Measurements from ENCODE around the gene PCSK1.

Gene PCSK1

DNA sequence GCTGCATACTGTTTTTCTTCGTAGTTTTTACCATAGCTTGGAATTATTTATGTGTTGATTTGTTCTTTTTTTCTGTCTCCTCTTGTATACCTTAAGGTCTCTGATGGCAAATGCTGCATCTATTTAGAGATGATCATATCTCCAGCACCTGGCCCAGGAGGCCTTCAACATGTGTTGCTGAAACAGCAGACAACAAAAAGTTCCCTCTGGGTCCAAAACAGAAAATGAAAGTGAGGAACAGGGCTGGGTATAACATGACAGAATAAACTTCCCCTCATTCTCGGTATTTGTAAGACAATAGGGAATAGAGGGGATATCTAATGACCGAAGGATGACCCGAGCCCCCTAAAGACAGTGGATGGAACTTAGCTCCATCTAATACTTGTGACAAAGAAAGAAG, 22.7 kb upstream of the PCSK1 start:
- Histone ChIP-seq H3K9me3 (ENCODE audit: control insufficient read depth, low read length) (no peaks in the 10 kb centered on the region), H3K4me3 (ENCODE audit: low read length) (no peak overlapping the region), H3K4me1 (ENCODE audit: control insufficient read depth, insufficient read depth, low read length) (no peaks in the 10 kb centered on the region), H3K9ac (ENCODE audit: low read length) (no peak overlapping the region), H3K36me3 (ENCODE audit: control insufficient read depth, insufficient read depth, low read length) (no peaks in the 10 kb centered on the region), H3K27me3 (ENCODE audit: control insufficient read depth, insufficient read depth, low read length) (no peaks in the 10 kb centered on the region)

DNA sequence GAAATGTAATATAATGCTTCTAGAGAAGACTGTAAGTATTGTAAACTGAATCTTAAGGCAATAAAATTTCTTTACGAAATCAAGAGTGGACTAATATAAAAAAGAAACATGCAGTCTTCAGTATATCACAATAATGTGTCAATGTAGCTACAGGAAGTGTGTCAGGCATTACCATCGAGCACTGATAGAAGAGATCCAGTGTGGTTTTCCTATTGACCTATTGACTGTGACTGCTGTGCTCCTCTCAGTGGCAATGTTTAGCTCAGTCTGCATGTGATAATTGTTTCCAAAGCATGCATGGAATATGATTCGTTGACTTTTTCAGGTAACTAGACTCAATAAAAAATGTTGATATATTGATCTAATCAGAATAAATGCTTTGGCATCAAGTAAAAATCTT, 20.3 kb upstream of the PCSK1 start:
- H3K9me3 ChIP-seq (ENCODE audit: control insufficient read depth, low read length): no peaks in the 10 kb centered on the region
- no peak overlapping the region for H3K9ac ChIP-seq (ENCODE audit: low read length)
- H3K4me1 ChIP-seq (ENCODE audit: control insufficient read depth, insufficient read depth, low read length): no peaks in the 10 kb centered on the region
- H3K27me3 ChIP-seq (ENCODE audit: control insufficient read depth, insufficient read depth, low read length): no peaks in the 10 kb centered on the region
- H3K36me3 ChIP-seq (ENCODE audit: control insufficient read depth, insufficient read depth, low read length): no peaks in the 10 kb centered on the region
- no peak overlapping the region for H3K4me3 ChIP-seq (ENCODE audit: low read length)

DNA sequence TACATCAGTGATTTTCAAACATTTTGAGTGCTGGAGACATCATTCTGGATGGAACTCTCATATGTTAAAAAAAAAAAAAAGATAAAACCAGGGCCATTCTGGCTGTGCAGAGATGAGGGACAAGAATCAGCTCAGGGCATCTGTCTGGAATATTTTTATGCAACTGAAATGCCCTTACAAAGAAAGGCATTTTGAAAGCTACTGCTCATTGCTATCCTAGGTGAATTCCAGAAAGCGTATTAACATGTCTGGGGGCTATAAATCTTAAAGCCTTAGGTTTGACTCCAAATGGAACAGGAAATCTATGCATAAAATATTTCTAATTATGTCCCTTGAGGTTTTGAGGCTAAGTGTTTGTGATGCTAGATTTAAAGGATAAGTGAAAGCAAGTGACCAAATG, 14.9 kb upstream of the PCSK1 start:
- no peaks in the 10 kb centered on the region for H3K27me3 ChIP-seq (ENCODE audit: control insufficient read depth, insufficient read depth, low read length)
- H3K36me3 ChIP-seq (ENCODE audit: control insufficient read depth, insufficient read depth, low read length): no peaks in the 10 kb centered on the region
- no peak overlapping the region for H3K4me3 ChIP-seq (ENCODE audit: low read length)
- no peaks in the 10 kb centered on the region for H3K9me3 ChIP-seq (ENCODE audit: control insufficient read depth, low read length)
- H3K4me1 ChIP-seq (ENCODE audit: control insufficient read depth, insufficient read depth, low read length): no peaks in the 10 kb centered on the region
- H3K9ac ChIP-seq (ENCODE audit: low read length): no peak overlapping the region

DNA sequence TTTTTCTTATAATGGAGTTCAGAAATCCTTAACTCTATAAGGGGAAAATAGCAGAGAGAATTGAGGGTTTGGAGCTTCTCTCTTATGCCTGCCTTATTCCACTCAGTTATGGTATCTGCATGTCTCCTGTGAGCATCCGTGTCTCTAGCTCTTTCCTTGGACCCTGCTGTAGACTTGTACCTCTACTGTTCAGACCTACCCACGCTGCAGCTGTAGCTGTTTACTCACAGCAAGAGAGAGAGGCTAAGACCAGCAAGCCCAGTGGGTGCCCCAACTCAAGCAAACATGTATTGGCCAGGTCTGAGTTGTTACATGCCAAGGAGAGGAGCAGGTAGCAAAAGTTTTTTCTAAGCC, 7.1 kb upstream of the PCSK1 start:
- Histone ChIP-seq H3K27me3 (ENCODE audit: control insufficient read depth, insufficient read depth, low read length) (peaks cover 2% of the 10 kb centered on the region), H3K36me3 (ENCODE audit: control insufficient read depth, insufficient read depth, low read length) (no peaks in the 10 kb centered on the region), H3K9me3 (ENCODE audit: control insufficient read depth, low read length) (no peaks in the 10 kb centered on the region), H3K9ac (ENCODE audit: low read length) (no peak overlapping the region), H3K4me1 (ENCODE audit: control insufficient read depth, insufficient read depth, low read length) (no peaks in the 10 kb centered on the region), H3K4me3 (ENCODE audit: low read length) (no peak overlapping the region)

DNA sequence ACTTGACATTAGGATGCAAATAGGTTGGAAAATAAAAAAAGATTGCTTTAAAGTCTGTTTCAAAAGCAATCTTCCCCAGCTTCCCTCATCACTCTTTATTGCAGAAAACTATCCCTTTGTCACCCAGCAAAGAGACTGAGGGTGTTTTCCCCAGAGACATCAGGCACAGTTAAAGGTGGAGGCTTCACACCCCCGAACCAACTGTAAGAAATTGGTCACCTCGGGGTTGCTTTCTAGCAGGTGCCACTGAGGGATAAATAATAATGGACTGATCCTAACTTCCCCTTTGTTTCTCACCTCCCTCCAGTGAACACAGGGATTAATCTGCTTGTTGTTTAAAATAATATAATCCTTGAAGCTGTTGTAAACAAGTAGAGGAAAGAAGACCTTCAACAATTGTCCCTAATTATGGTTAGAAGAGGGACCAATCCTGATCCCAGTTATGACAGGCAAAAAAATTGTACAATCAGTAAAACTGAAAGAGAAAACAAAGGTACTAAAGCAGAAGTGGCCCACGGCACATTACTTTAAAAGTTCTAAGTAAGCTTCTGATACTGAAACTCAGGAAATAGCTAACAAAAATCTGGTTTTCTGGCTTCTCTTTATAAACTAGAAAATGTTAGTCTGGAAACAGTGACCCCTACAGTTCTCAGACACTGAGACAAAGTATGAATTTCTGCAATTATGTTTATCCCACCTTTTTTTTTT, 6.6 kb upstream of the PCSK1 start:
- H3K4me1 ChIP-seq (ENCODE audit: control insufficient read depth, insufficient read depth, low read length): no peaks in the 10 kb centered on the region
- H3K36me3 ChIP-seq (ENCODE audit: control insufficient read depth, insufficient read depth, low read length): no peaks in the 10 kb centered on the region
- H3K9ac ChIP-seq (ENCODE audit: low read length): no peak overlapping the region
- no peak overlapping the region for H3K4me3 ChIP-seq (ENCODE audit: low read length)
- no peaks in the 10 kb centered on the region for H3K9me3 ChIP-seq (ENCODE audit: control insufficient read depth, low read length)
- peaks cover 2% of the 10 kb centered on the region for H3K27me3 ChIP-seq (ENCODE audit: control insufficient read depth, insufficient read depth, low read length)

DNA sequence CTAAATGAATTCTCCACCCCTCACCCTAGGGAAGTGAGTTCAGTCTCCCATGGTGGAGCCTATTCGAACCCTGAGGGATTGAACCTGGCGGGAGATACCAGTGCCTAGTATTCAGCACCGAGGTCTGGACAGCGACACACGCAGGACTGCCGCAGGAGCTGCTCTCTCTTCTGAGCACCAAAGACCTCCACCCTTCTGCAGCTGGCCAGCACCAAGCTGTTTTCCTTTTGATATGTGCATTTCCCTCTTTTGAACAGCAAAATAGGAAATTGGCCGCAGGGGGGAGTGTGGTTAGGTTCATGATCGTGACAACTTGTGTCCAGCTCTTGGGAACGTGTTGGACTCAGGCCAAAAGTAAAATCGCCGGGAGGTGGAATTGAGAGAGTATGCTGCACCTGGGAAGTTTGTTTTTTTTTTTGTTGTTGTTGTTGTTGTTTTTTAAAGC, 1.2 kb upstream of the PCSK1 start:
- Histone ChIP-seq H3K4me3 (ENCODE audit: low read length) (no peak overlapping the region), H3K9me3 (ENCODE audit: control insufficient read depth, low read length) (no peaks in the 10 kb centered on the region), H3K36me3 (ENCODE audit: control insufficient read depth, insufficient read depth, low read length) (no peaks in the 10 kb centered on the region), H3K9ac (ENCODE audit: low read length) (no peak overlapping the region), H3K4me1 (ENCODE audit: control insufficient read depth, insufficient read depth, low read length) (no peaks in the 10 kb centered on the region), H3K27me3 (ENCODE audit: control insufficient read depth, insufficient read depth, low read length) (peaks cover 41% of the 10 kb centered on the region)

DNA sequence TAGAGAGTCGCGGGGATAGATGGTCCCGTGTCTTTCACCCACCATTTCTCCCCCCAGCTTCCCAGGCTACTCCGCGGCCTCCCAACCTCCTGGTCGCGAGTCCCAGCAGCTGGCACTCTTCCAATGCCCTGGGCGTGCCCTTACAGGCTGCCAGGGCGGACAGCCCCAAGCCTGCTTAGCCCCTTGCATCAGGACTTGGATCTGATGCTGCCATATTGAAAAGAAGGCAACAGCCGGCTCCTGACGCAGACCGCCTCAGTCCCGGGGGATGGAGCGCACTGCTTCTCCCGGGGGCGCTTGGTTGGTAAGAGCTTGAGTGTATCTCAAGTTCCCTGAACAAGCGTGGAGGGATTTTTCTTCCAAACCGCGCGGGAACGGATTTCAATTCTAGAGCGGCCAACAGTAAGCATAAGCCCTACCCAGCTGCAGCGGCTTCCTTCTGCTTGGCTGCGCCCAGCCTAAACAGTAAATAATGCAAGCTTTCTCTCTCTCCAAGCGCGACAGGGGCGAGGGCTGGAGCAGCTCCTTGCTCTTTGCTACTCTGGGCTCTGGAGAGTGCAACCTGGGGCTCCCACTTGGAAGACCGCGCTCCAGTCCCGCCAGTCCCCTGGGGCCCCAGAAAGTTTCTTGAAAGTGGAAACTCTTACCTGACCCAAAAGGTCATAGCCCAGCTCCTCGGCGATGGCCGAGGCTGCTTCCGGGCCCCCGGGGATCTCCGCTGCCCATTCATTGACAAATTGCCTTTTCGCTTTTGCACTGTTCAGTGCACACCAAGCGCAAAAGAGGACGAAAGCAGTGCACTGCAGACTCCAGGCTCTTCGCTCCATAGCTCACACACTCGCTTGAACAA, 607 bp downstream of the PCSK1 start:
- Histone ChIP-seq H3K4me1 (ENCODE audit: control insufficient read depth, insufficient read depth, low read length) (no peaks in the 10 kb centered on the region), H3K27me3 (ENCODE audit: control insufficient read depth, insufficient read depth, low read length) (peaks cover 41% of the 10 kb centered on the region)

DNA sequence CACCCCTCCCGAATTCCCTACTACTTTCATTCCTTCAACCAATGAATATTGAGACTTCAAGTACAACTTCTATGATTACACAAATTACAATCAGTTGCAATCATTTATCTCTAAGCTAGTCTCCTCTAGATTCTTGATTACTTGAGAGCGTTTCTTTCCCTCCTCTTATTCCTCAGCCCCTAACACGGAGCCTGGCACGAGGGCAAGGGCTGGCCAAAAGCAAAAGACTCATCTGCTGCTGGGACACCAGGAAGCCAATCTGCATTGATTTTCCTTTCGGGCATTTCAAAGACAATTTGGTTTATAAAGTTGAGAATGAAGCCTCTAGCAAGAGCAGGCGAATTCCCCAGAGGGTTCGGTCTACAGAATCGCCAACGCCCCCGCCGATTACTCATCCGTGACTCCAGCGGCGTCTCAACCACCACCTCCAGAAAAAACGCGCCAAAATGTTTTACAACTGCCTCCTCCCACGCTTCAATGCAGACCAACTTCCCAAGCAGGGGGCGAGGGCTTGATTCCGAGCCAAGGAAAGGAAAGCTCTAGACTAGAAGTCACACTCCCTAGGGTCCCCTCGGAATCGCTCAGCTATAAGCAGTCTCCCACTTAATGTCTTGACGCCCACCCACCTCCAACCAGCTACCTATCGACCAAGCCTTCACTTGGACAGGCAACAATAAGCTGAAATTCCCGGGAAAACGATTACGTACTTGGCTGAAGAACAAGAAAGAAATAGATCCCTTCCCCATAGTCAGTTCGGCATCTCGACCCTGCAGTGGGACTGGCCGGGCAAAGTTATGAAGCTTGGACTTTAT, 1.5 kb downstream of the PCSK1 start:
- peak overlapping the region; percentile 11 for H3K9ac ChIP-seq (ENCODE audit: low read length)
- H3K4me3 ChIP-seq (ENCODE audit: low read length): no peak overlapping the region
- H3K36me3 ChIP-seq (ENCODE audit: control insufficient read depth, insufficient read depth, low read length): no peaks in the 10 kb centered on the region
- peaks cover 38% of the 10 kb centered on the region for H3K27me3 ChIP-seq (ENCODE audit: control insufficient read depth, insufficient read depth, low read length)
- no peaks in the 10 kb centered on the region for H3K9me3 ChIP-seq (ENCODE audit: control insufficient read depth, low read length)
- H3K4me1 ChIP-seq (ENCODE audit: control insufficient read depth, insufficient read depth, low read length): no peaks in the 10 kb centered on the region

More for the DNA sequence above, 607 bp downstream of the PCSK1 start:
- Histone ChIP-seq H3K36me3 (ENCODE audit: control insufficient read depth, insufficient read depth, low read length) (no peaks in the 10 kb centered on the region), H3K9me3 (ENCODE audit: control insufficient read depth, low read length) (no peaks in the 10 kb centered on the region), H3K9ac (ENCODE audit: low read length) (peak overlapping the region; percentile 14), H3K4me3 (ENCODE audit: low read length) (no peak overlapping the region)

DNA sequence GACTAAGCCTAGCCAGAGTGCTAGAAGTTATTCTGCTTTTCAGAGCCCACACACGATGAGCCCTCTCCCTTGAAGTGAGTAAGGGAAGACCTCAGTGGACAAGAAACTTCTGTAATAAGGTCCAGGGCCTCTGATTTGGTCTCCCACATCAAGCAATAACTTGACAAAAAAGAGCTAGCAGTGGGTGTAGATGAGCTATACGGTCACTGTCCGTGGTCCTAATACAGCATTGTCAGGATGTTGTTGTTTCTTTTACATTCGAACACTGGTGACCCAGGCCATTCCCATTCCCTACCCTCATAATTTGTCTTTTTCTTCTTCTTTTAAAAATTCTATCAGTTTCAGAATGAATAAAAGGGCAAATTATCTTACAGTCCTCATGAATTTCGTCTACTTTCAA, 5.2 kb downstream of the PCSK1 start:
- H3K4me1 ChIP-seq (ENCODE audit: control insufficient read depth, insufficient read depth, low read length): no peaks in the 10 kb centered on the region
- no peak overlapping the region for H3K4me3 ChIP-seq (ENCODE audit: low read length)
- no peak overlapping the region for H3K9ac ChIP-seq (ENCODE audit: low read length)
- no peaks in the 10 kb centered on the region for H3K9me3 ChIP-seq (ENCODE audit: control insufficient read depth, low read length)
- no peaks in the 10 kb centered on the region for H3K36me3 ChIP-seq (ENCODE audit: control insufficient read depth, insufficient read depth, low read length)
- H3K27me3 ChIP-seq (ENCODE audit: control insufficient read depth, insufficient read depth, low read length): peaks cover 21% of the 10 kb centered on the region

DNA sequence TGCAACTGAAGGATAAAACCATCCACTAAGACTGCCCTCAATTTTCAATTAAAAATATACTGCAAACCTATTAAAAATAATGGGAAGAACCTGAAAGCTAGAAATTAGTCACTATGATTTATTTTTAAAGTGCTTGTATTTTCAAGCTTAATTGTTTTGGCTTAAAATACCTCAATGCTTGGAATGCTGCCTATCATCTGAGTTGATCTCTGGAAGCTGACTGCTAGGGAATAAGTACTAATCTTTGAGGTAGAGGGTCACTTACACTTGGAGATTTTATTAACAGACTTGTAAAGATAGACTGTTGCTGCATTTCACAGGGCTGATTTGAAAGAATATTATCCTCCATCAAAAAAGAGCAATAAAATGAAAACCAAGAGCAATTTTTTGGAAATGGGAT, 6.2 kb downstream of the PCSK1 start:
- H3K9me3 ChIP-seq (ENCODE audit: control insufficient read depth, low read length): no peaks in the 10 kb centered on the region
- H3K4me3 ChIP-seq (ENCODE audit: low read length): no peak overlapping the region
- peaks cover 11% of the 10 kb centered on the region for H3K27me3 ChIP-seq (ENCODE audit: control insufficient read depth, insufficient read depth, low read length)
- no peaks in the 10 kb centered on the region for H3K4me1 ChIP-seq (ENCODE audit: control insufficient read depth, insufficient read depth, low read length)
- H3K9ac ChIP-seq (ENCODE audit: low read length): no peak overlapping the region
- H3K36me3 ChIP-seq (ENCODE audit: control insufficient read depth, insufficient read depth, low read length): no peaks in the 10 kb centered on the region

DNA sequence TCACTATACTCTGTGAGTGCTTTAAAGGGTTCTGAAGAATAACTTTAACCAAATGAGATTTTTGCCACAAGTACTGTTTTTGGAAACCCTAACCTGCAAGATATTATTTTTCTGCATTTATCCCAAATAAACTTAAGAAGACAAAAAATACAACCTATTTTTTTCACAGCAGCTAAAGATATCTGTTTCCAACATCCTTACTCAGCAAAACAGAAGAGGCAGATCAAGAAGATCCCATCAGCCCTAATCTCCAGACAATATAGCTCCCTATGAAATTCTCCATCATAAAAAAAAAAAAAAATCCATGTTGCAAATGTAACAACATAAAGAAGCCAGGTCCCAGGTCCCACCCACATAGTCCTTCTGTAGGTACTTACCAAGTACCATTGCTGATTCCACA, 7.6 kb downstream of the PCSK1 start:
- no peaks in the 10 kb centered on the region for H3K9me3 ChIP-seq (ENCODE audit: control insufficient read depth, low read length)
- no peak overlapping the region for H3K9ac ChIP-seq (ENCODE audit: low read length)
- H3K27me3 ChIP-seq (ENCODE audit: control insufficient read depth, insufficient read depth, low read length): no peaks in the 10 kb centered on the region
- H3K4me1 ChIP-seq (ENCODE audit: control insufficient read depth, insufficient read depth, low read length): no peaks in the 10 kb centered on the region
- H3K36me3 ChIP-seq (ENCODE audit: control insufficient read depth, insufficient read depth, low read length): no peaks in the 10 kb centered on the region
- H3K4me3 ChIP-seq (ENCODE audit: low read length): no peak overlapping the region

DNA sequence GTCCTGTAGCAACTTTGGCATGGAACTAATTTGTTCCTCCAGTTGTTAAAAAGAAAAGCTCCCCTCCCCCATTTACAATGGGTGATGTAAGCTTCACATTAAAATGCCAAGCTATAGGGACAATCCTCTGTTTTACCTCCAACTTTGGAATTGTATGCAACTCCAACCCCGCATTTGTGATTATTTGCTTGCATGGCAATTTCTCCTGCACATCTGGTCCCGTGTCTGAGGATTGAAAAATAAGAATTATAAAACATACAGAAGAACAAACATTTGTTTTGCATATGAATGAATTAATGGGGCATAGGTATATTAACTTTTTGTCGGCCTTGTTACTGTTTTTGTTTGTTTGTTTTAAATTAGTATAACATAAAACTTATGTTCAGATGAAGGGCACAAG, 17.2 kb downstream of the PCSK1 start:
- Histone ChIP-seq H3K4me3 (ENCODE audit: low read length) (no peak overlapping the region), H3K9ac (ENCODE audit: low read length) (no peak overlapping the region), H3K4me1 (ENCODE audit: control insufficient read depth, insufficient read depth, low read length) (no peaks in the 10 kb centered on the region), H3K27me3 (ENCODE audit: control insufficient read depth, insufficient read depth, low read length) (no peaks in the 10 kb centered on the region), H3K9me3 (ENCODE audit: control insufficient read depth, low read length) (no peaks in the 10 kb centered on the region), H3K36me3 (ENCODE audit: control insufficient read depth, insufficient read depth, low read length) (no peaks in the 10 kb centered on the region)

Data from mucosa of stomach (tissue), 1 donor.